PC-3 (cell line): ENCODE measurements around the gene CHST5. TPM values are rescaled to one million over a fixed set of nuclear protein-coding genes. Genes with fewer than 3 reads are reported as not detected.

Experiments used
- ATAC-seq: fragments of 200-7000 bp; cut with Tn5 transposase; 2 replicates; pipeline ENCODE4 v1.9.1; 2020; ENCODE audit warnings: mild to moderate bottlenecking, moderate library complexity
- BruUV-seq: library from RNA; stranded (reverse); fragments of 400-500 nt; replicated peaks from 2 replicates; lab custom pipeline; 2021; lab: Mats Ljungman, UMichigan
- CTCF ChIA-PET: fragments of 300-600 bp; sonication (Branson Sonifier 250); formaldehyde crosslinking; loops from one replicate; lab custom pipeline; 2022; ENCODE audit warnings: antibody characterized with exemption; lab: Charles Lee
- POLR2A ChIA-PET: fragments of 300-600 bp; sonication (Branson Sonifier 250); formaldehyde crosslinking; loops from one replicate; lab custom pipeline; 2022; ENCODE audit warnings: antibody characterized with exemption; ENCODE audit not compliant: unreplicated experiment; lab: Charles Lee
- DNase-seq: peaks from one replicate; pipeline ENCODE4 v3.0.0-alpha.2; 2015
- H2AFZ ChIP-seq: fragments of 300-600 bp; sonication (generic); 2 replicates; pipeline ENCODE4 v1.6.0; 2016; ENCODE audit warnings: antibody characterized with exemption, low read length
- H3F3A ChIP-seq: fragments of 300-600 bp; sonication (generic); one replicate; pipeline ENCODE4 v1.6.0; 2017; ENCODE audit warnings: antibody characterized with exemption, low read length, control low read depth, mild to moderate bottlenecking; ENCODE audit not compliant: unreplicated experiment
- H3K27ac ChIP-seq: fragments of 300-600 bp; sonication (generic); 2 replicates; pipeline ENCODE4 v1.5.1; 2016; ENCODE audit warnings: mild to moderate bottlenecking, low read length
- H3K27me3 ChIP-seq: fragments of 300-600 bp; sonication (generic); 2 replicates; pipeline ENCODE4 v1.6.1; 2016; ENCODE audit warnings: low read length, mixed read lengths
- H3K36me3 ChIP-seq: fragments of 300-600 bp; sonication (generic); 2 replicates; pipeline ENCODE4 v1.6.1; 2016; ENCODE audit warnings: low read depth, mixed run types, low read length, mixed read lengths
- H3K4me1 ChIP-seq: fragments of 300-600 bp; sonication (generic); 2 replicates; pipeline ENCODE4 v1.5.1; 2016; ENCODE audit warnings: low read length; ENCODE audit not compliant: insufficient read depth
- H3K4me2 ChIP-seq: fragments of 300-600 bp; sonication (generic); 2 replicates; pipeline ENCODE4 v1.6.0; 2016; ENCODE audit warnings: low read length
- H3K4me3 ChIP-seq: fragments of 300-600 bp; sonication (generic); 2 replicates; pipeline ENCODE4 v1.5.1; 2016; ENCODE audit warnings: mild to moderate bottlenecking, low read length, mixed read lengths
- H3K79me2 ChIP-seq: fragments of 300-600 bp; sonication (generic); 2 replicates; pipeline ENCODE4 v1.6.1; 2017; ENCODE audit warnings: low read length, mixed read lengths
- H3K9ac ChIP-seq: fragments of 300-600 bp; sonication (generic); 2 replicates; pipeline ENCODE4 v1.6.0; 2016; ENCODE audit warnings: mild to moderate bottlenecking, low read length
- H3K9me2 ChIP-seq: fragments of 300-600 bp; sonication (generic); replicated peaks from 2 replicates; pipeline ENCODE4 v1.6.1; 2016; ENCODE audit warnings: mixed run types, low read length, mixed read lengths
- H3K9me3 ChIP-seq: fragments of 300-600 bp; sonication (generic); 2 replicates; pipeline ENCODE4 v1.6.1; 2016; ENCODE audit warnings: low read length, mixed read lengths
- H4K20me1 ChIP-seq: fragments of 300-600 bp; sonication (generic); 2 replicates; pipeline ENCODE4 v1.6.1; 2016; ENCODE audit warnings: low read length, mixed read lengths
- EZH2 ChIP-seq: fragments of 300-600 bp; sonication (generic); IDR thresholded peaks from one replicate; pipeline ENCODE4 v1.6.1; 2017; ENCODE audit warnings: antibody characterized with exemption, mild to moderate bottlenecking, low read length; ENCODE audit not compliant: unreplicated experiment
- EZH2phosphoT487 ChIP-seq: fragments of 300-600 bp; sonication (generic); IDR thresholded peaks from 2 replicates; pipeline ENCODE4 v1.6.1; 2018; ENCODE audit warnings: mild to moderate bottlenecking, antibody characterized with exemption, low read length, borderline replicate concordance
- intact Hi-C: fragments of 100-400 bp; cut with micrococcal nuclease; formaldehyde crosslinking; loops from 2 replicates; pipeline ENCODE4 v1.9.0; 2023
- total RNA-seq: library from RNA; depleted of rRNA; stranded (reverse); fragments of >200 nt; gene quantifications from 2 replicates; pipeline ENCODE4 v1.2.3, GENCODE V29; 2014
- TF ChIP-seq, protein P1 (sequence below): fragments of 300-600 bp; sonication (generic); conservative IDR thresholded peaks from 2 replicates; pipeline ENCODE4 v1.5.1; 2017; ENCODE audit warnings: antibody characterized with exemption, low read depth, mild to moderate bottlenecking, low read length

CHST5 gene
- total RNA-seq, 1 experiment from 2014 or later: 0.29 TPM

DNA sequence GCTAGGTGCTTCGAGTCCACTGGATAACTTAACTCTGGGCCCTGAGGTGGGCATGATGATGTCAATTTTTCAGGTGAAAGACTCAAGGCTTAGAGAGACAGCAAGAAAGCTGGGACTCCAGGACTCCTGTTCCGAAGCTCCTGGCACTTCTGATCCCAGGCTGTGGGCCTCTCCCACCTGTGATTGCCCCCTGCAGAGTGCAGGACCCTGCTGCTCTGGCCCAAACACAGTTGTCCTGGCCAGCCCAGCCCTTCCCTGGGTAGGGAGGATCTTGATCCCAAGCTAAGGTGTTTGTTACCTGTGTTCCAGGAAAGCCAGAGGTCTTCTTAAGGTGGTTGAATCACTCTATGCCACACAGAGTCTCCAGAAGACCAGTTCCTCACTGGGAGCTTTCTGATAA lies 3.1 kb downstream of the CHST5 start:
- Histone ChIP-seq H3K9ac (no peak overlapping the region), H3K9me3 (no peaks in the 10 kb centered on the region), H3K36me3 (no peaks in the 10 kb centered on the region), H3K27ac (no peak overlapping the region), H3F3A (no peaks in the 10 kb centered on the region), H3K4me3 (no peak overlapping the region), H2AFZ (no peak overlapping the region), H3K27me3 (no peaks in the 10 kb centered on the region), H4K20me1 (no peaks in the 10 kb centered on the region), H3K9me2 (no peaks in the 10 kb centered on the region), H3K4me2 (no peak overlapping the region), H3K4me1 (no peaks in the 10 kb centered on the region), H3K79me2 (no peaks in the 10 kb centered on the region)
- intact Hi-C loops: no loop called here
- POLR2A ChIA-PET: no interaction called here
- no TSS peak for BruUV-seq
- no peak for TF ChIP-seq EZH2
- no peak for TF ChIP-seq EZH2phosphoT487
- no peak for ATAC-seq
- no peak for DNase-seq
- CTCF ChIA-PET: interaction anchor here (0.6 kb wide), 1 partner anchor 15 kb away, joined by 3 read pairs; no protein-coding TSS in a partner anchor

DNA sequence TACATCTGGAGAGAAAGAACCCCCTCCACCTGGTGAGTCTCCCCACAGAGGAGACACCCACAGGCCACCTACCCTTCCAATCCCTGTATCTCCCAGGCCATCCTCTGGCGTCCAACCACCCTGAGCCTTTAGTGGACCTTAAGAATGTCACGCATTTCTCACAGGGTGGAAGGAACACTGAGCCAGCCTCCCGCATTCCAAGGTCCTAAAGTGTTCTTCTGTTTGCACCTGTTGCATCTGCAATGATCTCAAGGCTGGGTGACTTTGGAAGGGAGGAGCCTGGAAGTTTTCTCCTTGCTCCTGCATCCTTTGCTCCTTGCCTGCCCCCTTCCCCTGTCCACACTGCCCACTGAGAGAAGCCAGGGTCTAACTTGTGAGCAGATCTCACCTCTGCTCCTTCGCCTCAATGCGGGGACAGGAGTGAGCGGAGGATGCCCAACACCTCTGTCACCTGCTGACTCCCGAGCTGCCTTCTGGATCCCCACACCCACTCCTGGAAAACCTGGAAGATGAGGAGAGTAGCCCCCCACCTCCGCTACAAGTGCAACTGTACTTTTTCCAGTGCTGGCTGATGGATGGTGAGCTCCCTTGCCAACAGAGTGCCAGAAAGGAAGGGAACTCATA lies 3.7 kb downstream of the CHST5 start:
- no TSS peak for BruUV-seq
- Histone ChIP-seq H3K79me2 (no peaks in the 10 kb centered on the region), H3K4me3 (no peak overlapping the region), H3F3A (no peaks in the 10 kb centered on the region), H3K4me2 (no peak overlapping the region), H2AFZ (no peak overlapping the region), H3K9ac (no peak overlapping the region), H3K27me3 (no peaks in the 10 kb centered on the region), H3K4me1 (no peaks in the 10 kb centered on the region), H3K27ac (no peak overlapping the region), H3K9me2 (no peaks in the 10 kb centered on the region), H4K20me1 (no peaks in the 10 kb centered on the region), H3K36me3 (no peaks in the 10 kb centered on the region), H3K9me3 (no peaks in the 10 kb centered on the region)
- intact Hi-C loops: no loop called here
- DNase-seq: no peak
- CTCF ChIA-PET: interaction anchor here (0.6 kb wide), 1 partner anchor 15 kb away, joined by 3 read pairs; no protein-coding TSS in a partner anchor
- TF ChIP-seq, protein P1, sequence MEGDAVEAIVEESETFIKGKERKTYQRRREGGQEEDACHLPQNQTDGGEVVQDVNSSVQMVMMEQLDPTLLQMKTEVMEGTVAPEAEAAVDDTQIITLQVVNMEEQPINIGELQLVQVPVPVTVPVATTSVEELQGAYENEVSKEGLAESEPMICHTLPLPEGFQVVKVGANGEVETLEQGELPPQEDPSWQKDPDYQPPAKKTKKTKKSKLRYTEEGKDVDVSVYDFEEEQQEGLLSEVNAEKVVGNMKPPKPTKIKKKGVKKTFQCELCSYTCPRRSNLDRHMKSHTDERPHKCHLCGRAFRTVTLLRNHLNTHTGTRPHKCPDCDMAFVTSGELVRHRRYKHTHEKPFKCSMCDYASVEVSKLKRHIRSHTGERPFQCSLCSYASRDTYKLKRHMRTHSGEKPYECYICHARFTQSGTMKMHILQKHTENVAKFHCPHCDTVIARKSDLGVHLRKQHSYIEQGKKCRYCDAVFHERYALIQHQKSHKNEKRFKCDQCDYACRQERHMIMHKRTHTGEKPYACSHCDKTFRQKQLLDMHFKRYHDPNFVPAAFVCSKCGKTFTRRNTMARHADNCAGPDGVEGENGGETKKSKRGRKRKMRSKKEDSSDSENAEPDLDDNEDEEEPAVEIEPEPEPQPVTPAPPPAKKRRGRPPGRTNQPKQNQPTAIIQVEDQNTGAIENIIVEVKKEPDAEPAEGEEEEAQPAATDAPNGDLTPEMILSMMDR: no peak
- TF ChIP-seq EZH2: no peak
- TF ChIP-seq EZH2phosphoT487: no peak
- POLR2A ChIA-PET: no interaction called here
- no peak for ATAC-seq

DNA sequence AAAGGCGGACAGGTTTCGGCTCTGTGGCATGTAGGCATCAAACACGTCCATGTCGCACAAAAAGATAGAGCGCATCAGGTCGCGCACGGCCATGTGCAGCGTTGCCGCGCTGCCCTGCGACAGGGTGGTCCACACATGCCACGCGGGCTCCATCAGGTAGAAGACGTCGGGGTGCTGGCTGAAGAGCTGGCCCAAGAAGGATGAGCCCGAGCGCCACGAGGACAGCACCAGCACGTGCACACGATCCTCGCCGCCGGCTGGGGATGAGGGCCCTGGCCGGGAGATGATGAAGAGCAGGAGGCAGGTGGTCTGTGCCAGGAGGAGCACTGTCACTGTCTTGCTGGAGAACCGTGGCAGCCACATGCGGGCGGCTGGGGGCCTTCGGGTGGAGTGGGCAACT lies 5.9 kb downstream of the CHST5 start:
- H3K36me3 ChIP-seq: no peaks in the 10 kb centered on the region
- no peaks in the 10 kb centered on the region for H3F3A ChIP-seq
- no peak overlapping the region for H3K27ac ChIP-seq
- no peak for ATAC-seq
- H3K9me2 ChIP-seq: no peaks in the 10 kb centered on the region
- TF ChIP-seq, protein P1: no peak
- TF ChIP-seq EZH2phosphoT487 (no peak), EZH2 (no peak)
- H3K79me2 ChIP-seq: no peaks in the 10 kb centered on the region
- no peak overlapping the region for H3K9ac ChIP-seq
- CTCF ChIA-PET: no interaction called here
- BruUV-seq: no TSS peak
- no peak overlapping the region for H3K4me2 ChIP-seq
- no peak for DNase-seq
- POLR2A ChIA-PET: no interaction called here
- intact Hi-C loops: no loop called here
- H4K20me1 ChIP-seq: no peaks in the 10 kb centered on the region
- no peaks in the 10 kb centered on the region for H3K27me3 ChIP-seq
- no peaks in the 10 kb centered on the region for H3K4me1 ChIP-seq
- no peaks in the 10 kb centered on the region for H3K9me3 ChIP-seq
- H3K4me3 ChIP-seq: no peak overlapping the region
- no peak overlapping the region for H2AFZ ChIP-seq
